H1 (cell line): Measurements from ENCODE around the gene ACCSL. TPM values are rescaled to one million over a fixed set of nuclear protein-coding genes. Genes with fewer than 3 reads are reported as not detected.

Experiments
- CTCF ChIA-PET: fragments of 300-600 bp; sonication (Branson Sonifier 250); formaldehyde crosslinking; loops from one replicate; lab custom pipeline; 2021; ENCODE audit not compliant: partially characterized antibody; lab: Charles Lee
- POLR2A ChIA-PET: fragments of 300-600 bp; sonication (Branson Sonifier 250); formaldehyde crosslinking; loops from one replicate; lab custom pipeline; 2021; ENCODE audit warnings: inconsistent platforms; ENCODE audit not compliant: partially characterized antibody; lab: Charles Lee
- DNase-seq, 2 experiments: peaks; one replicate each; pipeline versions ENCODE4 v3.0.0 to v3.0.0-alpha.2; 2010 to 2022; ENCODE audit warnings: low spot score in 2 of 2, low read depth in 1 of 2, mixed read lengths in 1 of 2
- FAIRE-seq: peaks from 2 replicates; lab custom pipeline; 2011; peaks lifted over from hg19 to GRCh38; lab: Jason Lieb, UNC
- H2AFZ ChIP-seq: 2 replicates; pipeline ENCODE4 v1.8.1; 2012; ENCODE audit warnings: low read length, inconsistent platforms
- H2AK5ac ChIP-seq: 2 replicates; pipeline ENCODE4 v1.6.1; 2013; ENCODE audit warnings: low read depth, low read length
- H2BK120ac ChIP-seq: replicated peaks from 2 replicates; pipeline ENCODE3; 2013; ENCODE audit warnings: low read depth, low read length, inconsistent platforms
- H2BK12ac ChIP-seq: 2 replicates; pipeline ENCODE4 v1.6.1; 2013; ENCODE audit warnings: low read depth, low read length
- H2BK15ac ChIP-seq: 2 replicates; pipeline ENCODE4 v1.6.1; 2013; ENCODE audit warnings: low read length
- H2BK20ac ChIP-seq: 2 replicates; pipeline ENCODE4 v1.6.1; 2013; ENCODE audit warnings: low read length
- H2BK5ac ChIP-seq: 2 replicates; pipeline ENCODE4 v1.6.1; 2013; ENCODE audit warnings: low read depth, low read length
- H3K14ac ChIP-seq: 2 replicates; pipeline ENCODE4 v1.6.1; 2013; ENCODE audit warnings: inconsistent platforms; ENCODE audit not compliant: insufficient read length
- H3K18ac ChIP-seq: 2 replicates; pipeline ENCODE4 v1.6.1; 2013; ENCODE audit warnings: low read length; ENCODE audit errors: extremely low read depth
- H3K23ac ChIP-seq: 2 replicates; pipeline ENCODE4 v1.6.1; 2013; ENCODE audit warnings: inconsistent platforms; ENCODE audit not compliant: insufficient read length
- H3K23me2 ChIP-seq: 2 replicates; pipeline ENCODE4 v1.6.1; 2013; ENCODE audit warnings: low read depth, low read length
- H3K27ac ChIP-seq: 2 replicates; pipeline ENCODE4 v1.6.1; 2011; ENCODE audit warnings: low read depth, low read length, inconsistent platforms
- H3K27me3 ChIP-seq, 4 experiments: replicated peaks in 1 of 4; 1 replicate in 1 of 4; 2 replicates in 3 of 4; pipeline versions ENCODE4 v1.6.1 to v1.8.1; 2011 to 2013; ENCODE audit warnings: low read length in 3 of 4, mild to moderate bottlenecking in 3 of 4, inconsistent platforms in 2 of 4, mixed read lengths in 2 of 4, moderate library complexity in 1 of 4; ENCODE audit not compliant: control insufficient read depth in 3 of 4, insufficient read depth in 3 of 4; ENCODE audit errors: extremely low read depth in 1 of 4
- H3K36me3 ChIP-seq, 4 experiments: 2 replicates each; pipeline versions ENCODE4 v1.6.1 to v1.8.1; 2011 to 2013; ENCODE audit warnings: mild to moderate bottlenecking in 4 of 4, low read length in 3 of 4, moderate library complexity in 2 of 4, control low read depth in 1 of 4, inconsistent platforms in 1 of 4; ENCODE audit not compliant: insufficient read depth in 4 of 4, control insufficient read depth in 2 of 4
- H3K4ac ChIP-seq: replicated peaks from 2 replicates; pipeline ENCODE3; 2013; ENCODE audit warnings: low read length, low read depth, mixed read lengths, inconsistent platforms; ENCODE audit not compliant: insufficient read length
- H3K4me1 ChIP-seq, 4 experiments: replicated peaks in 1 of 4; 1 replicate in 1 of 4; 2 replicates in 3 of 4; pipeline versions ENCODE4 v1.6.1 to v1.8.1; 2011 to 2013; ENCODE audit warnings: low read length in 3 of 4, inconsistent platforms in 2 of 4, mixed read lengths in 1 of 4; ENCODE audit not compliant: insufficient read depth in 4 of 4, control insufficient read depth in 3 of 4
- H3K4me2 ChIP-seq, 2 experiments: 2 replicates each; pipeline versions ENCODE4 v1.6.1 to v1.8.1; 2011 to 2013; ENCODE audit warnings: low read depth in 2 of 2, low read length in 2 of 2, control low read depth in 1 of 2, inconsistent platforms in 1 of 2, mild to moderate bottlenecking in 1 of 2; ENCODE audit not compliant: insufficient read depth in 1 of 2
- H3K4me3 ChIP-seq, 4 experiments: fragments of 200-600, 300-600 bp in 1 of 4; sonication (generic), shearing (Covaris generic), sonication (Bioruptor Twin) in 1 of 4; 2 replicates each; pipeline versions ENCODE4 v1.5.1 to v1.8.1; 2011 to 2016; ENCODE audit warnings: low read length in 4 of 4, low read depth in 3 of 4, control low read depth in 2 of 4, inconsistent platforms in 2 of 4, mild to moderate bottlenecking in 2 of 4, mixed read lengths in 1 of 4, moderate library complexity in 1 of 4; ENCODE audit not compliant: insufficient read depth in 2 of 4; ENCODE audit errors: extremely low read depth in 1 of 4
- H3K56ac ChIP-seq: replicated peaks from 2 replicates; pipeline ENCODE3; 2013; ENCODE audit warnings: low read depth, mild to moderate bottlenecking, mixed read lengths, low read length, inconsistent platforms; ENCODE audit not compliant: insufficient read length
- H3K79me1 ChIP-seq: 2 replicates; pipeline ENCODE4 v1.6.1; 2013; ENCODE audit warnings: low read depth, low read length, control low read depth
- H3K79me2 ChIP-seq, 2 experiments: 2 replicates each; pipeline versions ENCODE4 v1.6.1 to v1.8.1; 2012 to 2013; ENCODE audit warnings: low read length in 2 of 2, mild to moderate bottlenecking in 2 of 2, inconsistent platforms in 1 of 2; ENCODE audit not compliant: insufficient read depth in 2 of 2, control insufficient read depth in 1 of 2
- H3K9ac ChIP-seq, 4 experiments: replicated peaks in 1 of 4; 1 replicate in 1 of 4; 2 replicates in 3 of 4; pipeline versions ENCODE4 v1.6.1 to v1.8.1; 2011 to 2013; ENCODE audit warnings: low read depth in 3 of 4, low read length in 3 of 4, control low read depth in 2 of 4, mild to moderate bottlenecking in 2 of 4, moderate library complexity in 2 of 4, inconsistent platforms in 1 of 4; ENCODE audit errors: extremely low read depth in 1 of 4
- H3K9me3 ChIP-seq, 2 experiments: 2 replicates each; pipeline versions ENCODE4 v1.6.1 to v1.8.1; 2012 to 2013; ENCODE audit warnings: mild to moderate bottlenecking in 2 of 2, moderate library complexity in 2 of 2, control low read depth in 1 of 2, inconsistent platforms in 1 of 2, low read depth in 1 of 2, low read length in 1 of 2, mixed read lengths in 1 of 2; ENCODE audit not compliant: insufficient read depth in 2 of 2
- H4K20me1 ChIP-seq, 2 experiments: replicated peaks in 1 of 2; 2 replicates each; pipeline versions ENCODE3 to v1.8.1; 2011 to 2013; ENCODE audit warnings: inconsistent platforms in 2 of 2, low read length in 2 of 2, mild to moderate bottlenecking in 1 of 2; ENCODE audit not compliant: insufficient read depth in 2 of 2, control insufficient read depth in 1 of 2
- H4K5ac ChIP-seq: 2 replicates; pipeline ENCODE4 v1.6.1; 2013; ENCODE audit warnings: low read length, low read depth, mixed read lengths, inconsistent platforms; ENCODE audit not compliant: insufficient read length
- H4K8ac ChIP-seq: 2 replicates; pipeline ENCODE4 v1.8.0; 2013; ENCODE audit warnings: mild to moderate bottlenecking, moderate library complexity, low read length, inconsistent platforms; ENCODE audit not compliant: insufficient read depth; ENCODE audit errors: extremely low read depth
- H4K91ac ChIP-seq: replicated peaks from 2 replicates; pipeline ENCODE3; 2013; ENCODE audit warnings: low read length, mixed read lengths, inconsistent platforms; ENCODE audit not compliant: insufficient read length
- ASH2L ChIP-seq: fragments of 200-600, 300-600 bp; sonication (generic); IDR thresholded peaks from one replicate; pipeline ENCODE4 v1.7.1; 2017; ENCODE audit warnings: low read length
- ATF3 ChIP-seq: IDR thresholded peaks from 2 replicates; pipeline ENCODE4 v1.6.1; 2011; ENCODE audit warnings: low read depth, mild to moderate bottlenecking, low read length; ENCODE audit not compliant: insufficient read depth
- GTF2F1 ChIP-seq: IDR thresholded peaks from 2 replicates; pipeline ENCODE4 v1.6.1; 2012; ENCODE audit warnings: low read depth, low read length, improper control_type of control experiment, borderline replicate concordance
- HDAC2 ChIP-seq, 2 experiments: fragments of 300-600 bp in 1 of 2; sonication (generic) in 1 of 2; IDR thresholded peaks; 2 replicates each; pipeline ENCODE4 v1.6.1; 2011 to 2012; ENCODE audit warnings: low read depth in 2 of 2, low read length in 2 of 2, mild to moderate bottlenecking in 2 of 2, moderate library complexity in 2 of 2, borderline replicate concordance in 1 of 2, inconsistent platforms in 1 of 2
- KDM1A ChIP-seq: fragments of 200-600, 300-600 bp; sonication (generic); IDR thresholded peaks from 2 replicates; pipeline ENCODE4 v1.7.1; 2016; ENCODE audit warnings: mild to moderate bottlenecking, low read length, borderline replicate concordance
- KDM5A ChIP-seq: fragments of 200-600 bp; IDR thresholded peaks from 2 replicates; pipeline ENCODE4 v1.7.1; 2012; ENCODE audit warnings: mild to moderate bottlenecking, low read length, inconsistent platforms, mixed read lengths
- MAX ChIP-seq: IDR thresholded peaks from 2 replicates; pipeline ENCODE4 v1.6.1; 2012; ENCODE audit warnings: inconsistent platforms
- TCF12 ChIP-seq: IDR thresholded peaks from 2 replicates; pipeline ENCODE4 v1.6.1; 2011; ENCODE audit warnings: low read depth, mild to moderate bottlenecking, low read length
- WGBS, 2 experiments: shearing (Covaris generic) in 1 of 2; methylation state at CpG; one replicate each; pipeline versions ENCODE4 v1.1.6 to v1.1.7; 2013 to 2015; ENCODE audit warnings: low lambda C conversion rate in 2 of 2, mixed read lengths in 2 of 2, inconsistent platforms in 1 of 2, low coverage in 1 of 2, missing lambda C conversion rate in 1 of 2; ENCODE audit not compliant: insufficient replicate concordance in 2 of 2, insufficient coverage in 1 of 2, insufficient read length in 1 of 2; ENCODE audit errors: extremely low coverage in 1 of 2, missing lambda C conversion rate in 1 of 2; 5-methylcytosine and 5-hydroxymethylcytosine counted together
- polyA plus RNA-seq, 7 experiments: library from polyadenylated mRNA; depleted of rRNA in 3 of 7; stranded (reverse) in 5 of 7; unstranded in 2 of 7; fragments of >200 nt in 5 of 7; fragments of 200-250 nt in 2 of 7; gene quantifications; 1 replicate in 5 of 7; 2 replicates in 1 of 7; 4 replicates in 1 of 7; pipeline versions ENCODE4 v1.2.1 to v1.2.3, GENCODE V29; 2011 to 2013; ENCODE audit warnings: missing spikeins in 2 of 7, mixed read lengths in 2 of 7
- total RNA-seq: library from RNA; stranded (reverse); fragmentation: NEBNext Ultra II Directional; extraction: Animal tissue kit (Norgen Biotek cat#: 25700); gene quantifications from 2 replicates; pipeline ENCODE4 v1.2.1, GENCODE V29; 2021

The ACCSL gene
- total and polyA plus RNA-seq, 2 of the 8 experiments (the other 6 are each of a cell fraction or from before 2014, with no cell fraction given): not detected

- FAIRE-seq: no peak
- Histone ChIP-seq H3K23ac (no peak overlapping the region), H2BK20ac (no peak overlapping the region), H2BK12ac (no peak overlapping the region), H3K4me1 (peaks cover 0 to 14% (median 7%) of the 10 kb centered on the region in 4 experiments; a peak in 6 of 7 replicates), H2BK5ac (no peak overlapping the region), H3K27ac (no peak overlapping the region), H3K18ac (no peak overlapping the region), H3K36me3 (no peaks in the 10 kb centered on the region), H3K79me1 (no peaks in the 10 kb centered on the region), H3K14ac (no peak overlapping the region), H3K23me2 (no peaks in the 10 kb centered on the region; the same call in 1 of the 2 replicates), H4K5ac (no peak overlapping the region), H4K91ac (no peak overlapping the region), H2BK120ac (no peak overlapping the region), H2AK5ac (no peak overlapping the region), H3K9me3 (0 out of 4 replicates have a peak, but pooled peaks cover 0 to 3% of the 10 kb centered on the region in 2 experiments), H3K4me2 (no peak overlapping the region), H3K56ac (no peak overlapping the region), H3K79me2 (no peaks in the 10 kb centered on the region), H2AFZ (no peak overlapping the region), H4K20me1 (no peaks in the 10 kb centered on the region), H2BK15ac (no peak overlapping the region), H4K8ac (no peak overlapping the region), H3K9ac (no peak overlapping the region), H3K27me3 (peaks cover 0 to 2% (median 0%) of the 10 kb centered on the region in 4 experiments; a peak in 1 of 7 replicates), H3K4me3 (no peak overlapping the region), H3K4ac (no peak overlapping the region)
- 91% methylated on average over 2 of the region's 2 CpGs; no CpG with 5 or more reads in 1 of the 2 experiments for WGBS, 2 experiments
- ChIA-PET POLR2A (no interaction called here), CTCF (interaction anchor here (0.9 to 6.8 kb wide), 4 partner anchors 13 to 54 kb away, joined by 3 to 52 read pairs (median 4); no protein-coding TSS in a partner anchor)
- DNase-seq: peak in 1 of 2 experiments; percentile 20
- TF ChIP-seq ASH2L (no peak), TCF12 (no peak), MAX (no peak), KDM1A (peak; percentile 59; the same call in 1 of the 2 replicates), GTF2F1 (no peak), HDAC2 (IDR thresholded peaks at IDR 0.05; ENCODE audit: borderline replicate concordance in 1 of 2, low read depth in 2 of 2, low read length in 2 of 2) (peak in 1 of 2 experiments; percentile 72; a peak in 1 of 4 replicates), ATF3 (no peak), KDM5A (no peak)
These were observed 47.0 kb upstream of the ACCSL start for GRCh38 chr11:44000731-44001130.
